OCI-LY1 (cell line): ENCODE measurements around the gene ARPC2.

ENCODE experiments used
- CTCF ChIP-seq: fragments of 200-600 bp; sonication (generic), shearing (Covaris generic); IDR thresholded peaks from 2 replicates; pipeline ENCODE4 v1.5.1; 2017; ENCODE audit warnings: mild to moderate bottlenecking, antibody characterized with exemption, low read length, moderate library complexity, mixed read lengths
- EZH2 ChIP-seq: fragments of 200-600 bp; sonication (generic), shearing (Covaris generic); IDR thresholded peaks from 2 replicates; pipeline ENCODE4 v1.8.0; 2017; ENCODE audit warnings: borderline replicate concordance, mixed run types, mild to moderate bottlenecking, antibody characterized with exemption, low read length, moderate library complexity, mixed read lengths

DNA sequence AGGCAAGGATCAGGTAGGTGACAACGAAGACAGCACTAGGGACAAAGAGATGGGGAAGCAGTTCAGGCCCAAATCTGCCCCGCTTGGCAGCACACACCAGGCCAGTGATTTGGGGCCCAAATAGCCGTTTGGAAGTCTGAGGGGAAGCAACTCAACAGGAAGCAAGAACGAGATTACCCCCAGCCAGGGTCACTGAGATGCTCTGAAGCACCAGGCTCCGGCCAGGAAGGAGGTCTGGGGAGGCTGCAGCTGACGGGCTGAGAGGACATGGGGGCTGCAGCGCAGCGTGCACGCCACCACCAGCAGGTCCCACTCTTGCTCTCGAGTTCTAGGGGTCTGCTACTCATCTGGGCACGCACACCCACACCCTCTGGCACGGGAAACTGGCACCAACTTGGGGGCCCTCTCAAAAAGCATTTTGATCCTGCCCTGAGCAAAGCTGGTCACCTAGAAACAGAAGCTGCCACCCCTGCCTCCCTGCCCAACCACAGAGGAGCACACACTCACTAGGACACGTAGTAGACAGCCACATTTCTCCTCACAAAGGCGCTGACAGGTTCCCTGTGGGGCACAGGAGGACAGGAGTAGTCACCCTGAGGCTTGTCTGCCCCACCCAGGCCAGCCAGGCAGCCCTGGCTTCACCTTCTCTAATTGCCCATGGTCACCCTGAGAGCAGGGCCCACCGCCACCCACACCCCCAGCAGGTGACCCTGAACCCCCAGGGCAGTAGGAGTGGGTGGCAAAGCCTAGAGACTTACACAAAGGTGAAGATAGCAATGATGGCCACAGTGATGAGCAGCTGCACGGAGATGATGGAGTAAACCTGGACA, 61.8 kb downstream of the ARPC2 start:
- TF ChIP-seq CTCF (no peak), EZH2 (no peak)
